ENCODE measurements around the gene KCNMA1.

The KCNMA1 gene

GRCh38 chr10:77644557-77645243, 7.1 kb upstream of the KCNMA1 start:
- H3K36me3 ChIP-seq (ENCODE audit: control insufficient read depth, insufficient read depth, low read length), result no peaks in the 10 kb centered on the region
- no peaks in the 10 kb centered on the region for H3K4me1 ChIP-seq
- no peak for TF ChIP-seq CTCF (IDR thresholded peaks at IDR 0.05)
- no peak overlapping the region for H3K4me3 ChIP-seq (ENCODE audit: low read depth, low read length)
- no peak overlapping the region for H3K9ac ChIP-seq
- H3K27me3 ChIP-seq (ENCODE audit: control insufficient read depth, insufficient read depth, low read length), result no peaks in the 10 kb centered on the region
- H3K79me2 ChIP-seq, result no peaks in the 10 kb centered on the region
- no peaks in the 10 kb centered on the region for H3K9me3 ChIP-seq (ENCODE audit: control insufficient read depth, low read length)
- H3K4me2 ChIP-seq (ENCODE audit: low read length), result no peak overlapping the region
- H3K27ac ChIP-seq, result no peak overlapping the region
- H2AFZ ChIP-seq, result no peak overlapping the region

DNA sequence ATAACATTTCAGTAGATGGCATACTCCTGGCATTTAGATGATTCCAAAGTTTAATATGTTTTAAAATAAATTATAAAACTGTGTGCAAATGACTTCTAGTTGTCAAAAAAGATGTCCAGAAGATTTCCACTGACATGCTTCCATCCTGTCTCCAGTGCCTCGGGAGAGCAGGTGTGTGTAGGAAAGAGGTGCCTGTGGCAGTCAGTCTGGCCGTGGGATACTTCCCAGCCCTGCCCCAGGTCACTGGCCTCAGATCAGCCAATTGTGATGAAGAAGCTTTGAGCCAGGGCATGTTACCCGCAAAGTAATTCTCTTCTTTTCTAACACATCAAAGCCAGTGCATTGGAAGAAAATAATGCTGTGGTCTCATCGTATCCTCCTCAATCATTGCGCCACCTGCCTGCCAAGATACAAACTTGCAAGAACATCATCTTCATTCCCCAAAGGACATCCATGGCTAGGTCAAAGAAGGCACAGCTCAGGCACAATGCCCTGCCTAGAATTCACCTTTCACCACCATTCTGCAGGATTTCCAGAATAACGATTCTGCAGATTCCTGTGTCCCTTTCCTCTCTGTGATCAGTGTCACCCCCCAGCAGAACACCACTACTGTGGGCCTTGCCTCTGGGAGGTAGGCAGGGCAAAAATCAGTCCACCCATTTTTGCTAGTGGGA, 6.3 kb upstream of the KCNMA1 start:
- H2AFZ ChIP-seq, result no peak overlapping the region
- H3K27me3 ChIP-seq (ENCODE audit: control insufficient read depth, insufficient read depth, low read length), result no peaks in the 10 kb centered on the region
- peak; percentile 29 for TF ChIP-seq CTCF (IDR thresholded peaks at IDR 0.05)
- H3K9me3 ChIP-seq (ENCODE audit: control insufficient read depth, low read length), result no peaks in the 10 kb centered on the region
- no peaks in the 10 kb centered on the region for H3K4me1 ChIP-seq
- no peak overlapping the region for H3K27ac ChIP-seq
- no peaks in the 10 kb centered on the region for H3K79me2 ChIP-seq
- H3K4me2 ChIP-seq (ENCODE audit: low read length), result no peak overlapping the region
- no peak overlapping the region for H3K4me3 ChIP-seq (ENCODE audit: low read depth, low read length)
- H3K9ac ChIP-seq, result no peak overlapping the region
- no peaks in the 10 kb centered on the region for H3K36me3 ChIP-seq (ENCODE audit: control insufficient read depth, insufficient read depth, low read length)

DNA sequence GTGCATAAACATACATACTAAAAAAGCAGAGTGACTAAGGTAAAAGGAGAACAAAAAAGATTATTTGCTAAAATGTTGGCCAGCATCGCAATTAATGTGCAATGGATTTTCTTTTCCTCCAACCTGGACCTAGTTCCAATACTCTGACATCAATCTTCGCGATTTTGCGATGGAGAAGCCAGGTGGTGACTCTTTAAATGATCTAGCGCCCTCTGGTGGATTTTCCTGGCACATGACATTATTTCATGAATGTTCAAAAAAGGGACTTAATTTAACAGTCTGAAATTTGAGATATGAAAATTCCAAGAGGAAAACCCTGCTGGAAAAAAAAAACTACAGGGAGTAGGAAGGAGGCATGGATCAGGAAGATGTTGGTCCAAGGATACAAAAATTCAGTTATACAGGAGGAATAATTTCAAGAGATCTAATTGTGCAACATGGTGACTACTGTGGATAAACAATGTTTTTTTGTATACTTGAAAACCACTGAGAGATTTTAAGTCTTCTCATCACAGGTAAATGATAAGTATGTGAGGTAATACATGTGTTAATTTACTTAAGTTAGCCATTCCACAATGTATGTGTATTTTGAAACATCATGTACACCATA, 4.3 kb upstream of the KCNMA1 start:
- no peak overlapping the region for H2AFZ ChIP-seq
- H3K79me2 ChIP-seq, result no peaks in the 10 kb centered on the region
- no peak overlapping the region for H3K27ac ChIP-seq
- no peak overlapping the region for H3K4me2 ChIP-seq (ENCODE audit: low read length)
- H3K9me3 ChIP-seq (ENCODE audit: control insufficient read depth, low read length), result no peaks in the 10 kb centered on the region
- no peaks in the 10 kb centered on the region for H3K4me1 ChIP-seq
- H3K36me3 ChIP-seq (ENCODE audit: control insufficient read depth, insufficient read depth, low read length), result no peaks in the 10 kb centered on the region
- peak; percentile 78 for TF ChIP-seq CTCF (IDR thresholded peaks at IDR 0.05)
- H3K9ac ChIP-seq, result no peak overlapping the region
- H3K4me3 ChIP-seq (ENCODE audit: low read depth, low read length), result no peak overlapping the region
- H3K27me3 ChIP-seq (ENCODE audit: control insufficient read depth, insufficient read depth, low read length), result no peaks in the 10 kb centered on the region

- Histone ChIP-seq H3K9me3 (ENCODE audit: control insufficient read depth, low read length) (no peaks in the 10 kb centered on the region), H3K36me3 (ENCODE audit: control insufficient read depth, insufficient read depth, low read length) (no peaks in the 10 kb centered on the region), H2AFZ (no peak overlapping the region), H3K79me2 (no peaks in the 10 kb centered on the region), H3K27ac (no peak overlapping the region), H3K27me3 (ENCODE audit: control insufficient read depth, insufficient read depth, low read length) (no peaks in the 10 kb centered on the region), H3K4me2 (ENCODE audit: low read length) (no peak overlapping the region), H3K9ac (no peak overlapping the region), H3K4me3 (ENCODE audit: low read depth, low read length) (no peak overlapping the region), H3K4me1 (no peaks in the 10 kb centered on the region)
- TF ChIP-seq CTCF (IDR thresholded peaks at IDR 0.05), result no peak
These were observed 3.7 kb upstream of the KCNMA1 start for GRCh38 chr10:77641344-77641743.

Measured in parathyroid adenoma (tissue), 2 donors.